ENCODE data around the gene ASTN2.

Gene ASTN2

DNA sequence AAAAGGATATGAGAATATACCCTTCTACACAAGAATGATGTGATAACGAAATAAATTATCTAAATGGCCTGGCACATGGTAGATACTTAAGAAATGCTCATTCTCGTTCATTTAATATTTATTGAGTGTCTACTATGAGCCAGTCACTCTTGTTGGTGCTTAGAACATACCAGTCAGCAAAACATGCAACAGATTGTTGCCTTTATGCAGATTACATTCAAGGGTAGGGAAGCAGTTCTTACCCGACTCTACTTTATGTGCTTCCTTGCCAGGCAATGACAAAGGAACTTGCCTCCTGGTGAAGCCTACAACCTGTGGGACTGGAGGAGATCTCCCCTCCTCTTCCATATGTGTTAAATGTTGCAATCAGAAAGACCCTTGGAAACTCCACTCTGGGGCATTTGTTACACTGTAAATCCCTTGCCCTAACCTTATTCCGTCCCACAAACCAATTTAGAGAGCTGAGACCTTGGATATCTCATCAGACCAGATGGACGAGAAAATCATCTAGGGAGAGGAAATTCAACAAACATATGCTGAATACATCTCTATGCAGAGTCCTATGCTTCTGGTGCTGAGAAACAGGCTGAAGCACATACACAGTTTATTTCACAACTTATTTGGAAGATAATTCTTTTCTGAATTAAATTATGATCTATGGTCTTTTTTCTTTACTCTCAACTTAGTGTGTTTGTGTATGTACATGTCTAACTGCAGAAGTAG, 855.9 kb downstream of the ASTN2 start:
- DNase-seq (ENCODE audit: low read depth): no peak

DNA sequence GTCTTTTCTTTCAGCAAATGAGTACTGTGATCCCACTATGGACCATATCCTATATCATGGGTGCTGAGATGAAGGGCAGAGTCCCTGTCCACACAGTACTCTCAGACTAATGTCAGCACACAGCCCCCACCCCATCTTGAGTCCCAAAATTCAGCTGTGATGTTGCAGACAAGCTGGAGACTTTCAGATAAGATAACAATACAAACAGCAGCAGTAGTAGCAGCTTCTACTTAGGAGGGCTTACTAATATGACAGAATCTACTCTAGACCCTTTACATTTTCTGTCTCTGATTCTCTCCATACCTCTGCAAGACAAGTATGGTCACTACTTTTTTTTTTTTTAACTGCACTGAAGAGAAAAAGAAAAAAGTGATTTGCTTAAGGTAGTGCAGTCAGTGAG, 856.8 kb downstream of the ASTN2 start:
- DNase-seq (ENCODE audit: low read depth): no peak

DNA sequence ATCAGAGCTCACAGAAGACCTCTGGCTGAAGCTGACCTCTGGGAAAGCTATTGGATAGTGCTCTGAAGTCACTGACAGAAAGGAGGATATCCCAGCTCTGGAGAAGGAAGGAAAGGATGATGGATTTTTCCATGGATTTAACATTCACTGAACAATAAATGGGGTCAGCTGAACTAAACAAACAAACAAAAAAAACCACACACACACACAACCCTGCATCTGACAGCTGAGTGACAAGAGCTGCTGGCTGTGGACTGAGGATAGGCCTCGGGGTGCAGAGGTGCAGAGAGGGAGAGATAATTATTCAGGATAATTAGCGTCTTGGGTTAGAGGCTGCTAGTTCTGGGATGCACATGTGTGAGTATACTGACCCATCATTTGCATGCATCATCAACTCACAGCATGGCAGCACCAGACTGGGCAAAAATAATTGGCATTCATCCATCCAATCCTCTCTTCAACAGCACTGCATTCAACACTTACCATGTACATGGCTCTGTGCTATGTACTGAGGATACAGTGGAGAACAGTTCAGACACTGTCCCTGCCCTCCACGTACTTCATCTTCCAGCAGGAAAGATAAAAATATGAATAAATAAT, 859.2 kb downstream of the ASTN2 start:
- DNase-seq (ENCODE audit: low read depth): no peak

DNA sequence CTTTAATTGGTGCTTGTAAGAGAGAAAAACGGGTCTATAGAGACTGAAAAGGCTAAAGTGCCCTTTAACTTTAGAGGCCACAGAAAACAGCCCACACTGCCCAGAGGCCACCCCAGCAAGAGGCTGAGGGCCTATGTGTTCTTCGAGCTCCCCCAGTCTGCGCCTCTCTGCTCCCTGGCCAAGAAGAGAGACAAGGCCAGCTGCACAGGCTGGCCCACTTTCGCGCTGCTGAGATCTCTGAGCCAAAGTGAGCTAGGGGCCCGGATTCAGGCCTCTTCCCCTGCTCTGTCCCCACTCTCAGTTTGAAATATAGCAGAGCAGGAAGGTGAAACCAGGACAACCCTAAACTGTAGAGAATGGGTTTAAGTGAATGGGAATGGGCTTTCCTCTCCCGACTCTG, 859.7 kb downstream of the ASTN2 start:
- DNase-seq (ENCODE audit: low read depth): no peak

DNA sequence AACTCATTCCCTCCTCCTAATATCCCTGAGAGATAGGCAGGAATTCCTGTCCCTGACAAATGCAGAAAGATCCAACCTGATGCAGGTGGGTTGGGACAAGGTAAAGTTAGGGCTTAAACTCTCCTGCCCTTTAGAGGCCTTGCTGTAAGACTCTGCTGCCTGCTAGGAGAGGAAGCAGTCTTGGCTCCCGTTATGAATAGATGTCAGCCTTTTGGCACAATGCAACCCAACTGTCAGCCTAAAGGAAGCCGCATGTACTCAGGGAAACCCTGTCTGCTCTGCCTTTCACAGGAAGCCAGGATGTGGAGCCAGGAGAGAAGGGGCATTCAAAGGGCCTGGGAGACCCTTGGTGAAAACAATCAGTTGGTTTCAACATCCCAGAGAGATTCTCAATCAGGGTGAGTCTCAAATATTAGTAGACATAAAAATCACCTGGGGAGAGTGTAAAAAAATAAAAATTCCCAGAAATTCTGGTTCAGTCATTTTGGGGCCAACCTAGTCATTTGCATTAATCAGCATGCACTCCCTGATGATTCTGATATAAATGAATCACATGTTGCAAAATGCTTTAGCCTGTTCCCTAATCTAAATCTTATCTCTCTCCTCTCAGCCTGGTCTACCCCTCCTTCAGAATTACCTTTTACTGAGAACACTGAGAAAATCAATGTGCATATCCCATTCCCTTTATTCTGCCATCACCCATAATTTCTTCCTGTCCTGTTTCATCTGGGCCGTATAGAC, 864.0 kb downstream of the ASTN2 start:
- no peak for DNase-seq (ENCODE audit: low read depth)

DNA sequence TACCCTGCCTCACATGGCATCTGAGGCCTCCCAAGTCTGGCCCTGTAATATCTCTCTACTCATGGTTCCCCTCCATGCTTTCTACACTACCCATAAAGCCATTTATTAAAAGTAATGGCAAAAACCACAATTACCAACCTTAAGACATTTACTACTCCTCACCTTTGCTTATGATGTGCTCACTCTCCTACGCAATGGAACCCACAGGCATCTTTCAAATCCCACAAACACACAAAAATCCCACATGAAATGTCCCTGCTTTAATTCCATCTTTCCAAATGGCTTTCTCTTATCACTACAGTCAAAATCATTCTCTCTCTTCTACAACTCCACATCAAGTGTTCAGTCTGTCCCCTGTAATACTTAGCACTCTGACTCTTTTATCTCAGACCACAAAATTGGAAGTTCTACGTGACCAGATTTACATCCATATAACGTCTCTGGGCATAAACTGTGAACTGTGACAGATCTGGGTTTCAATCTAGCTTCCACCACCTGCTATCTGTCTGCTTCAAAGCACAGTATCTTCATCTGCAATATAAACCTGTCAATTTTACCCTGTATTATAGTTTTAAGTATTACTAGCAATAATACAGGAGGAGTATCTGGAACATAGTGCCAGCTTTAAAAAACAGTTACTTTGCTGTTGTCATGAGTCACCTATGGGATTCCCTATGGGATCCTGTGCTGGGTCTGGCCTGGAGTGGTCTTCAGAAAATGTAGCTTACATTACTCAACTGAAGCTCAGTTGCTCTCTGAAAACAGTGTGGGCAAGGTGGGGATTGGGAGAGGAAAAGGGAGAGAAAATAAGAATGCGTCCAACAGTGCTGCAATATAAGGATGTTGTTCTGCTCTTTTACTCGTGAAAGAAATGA, 864.8 kb downstream of the ASTN2 start:
- DNase-seq (ENCODE audit: low read depth): no peak

DNA sequence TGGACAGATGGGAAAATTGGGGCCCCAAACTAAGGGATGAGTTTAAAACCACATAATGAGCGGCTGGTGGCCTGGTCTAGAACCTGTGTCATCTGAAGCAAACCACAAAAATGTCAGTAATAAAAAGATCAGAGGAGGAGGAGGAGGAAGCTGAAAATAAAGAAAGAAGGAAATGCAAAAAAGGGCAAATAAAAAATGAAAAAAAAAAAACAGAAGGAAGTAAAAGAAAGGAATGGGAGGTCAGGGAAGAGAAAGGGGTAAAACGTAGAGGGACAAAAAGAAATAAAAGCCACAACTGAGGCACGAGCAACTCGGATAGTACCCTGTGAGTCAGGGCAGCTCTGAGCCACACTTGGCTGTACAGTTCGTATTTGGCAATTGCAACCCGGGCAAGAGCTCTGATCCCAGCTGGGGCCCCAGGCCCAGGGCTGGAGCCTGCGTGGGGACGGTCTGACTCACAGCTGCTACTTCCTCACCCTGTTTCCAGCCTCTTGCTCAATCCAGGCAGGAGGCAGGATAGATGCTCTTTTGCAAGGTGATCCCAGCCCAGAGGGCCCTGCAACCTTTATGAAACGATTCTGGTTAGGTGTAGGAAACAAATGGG, 865.7 kb downstream of the ASTN2 start:
- no peak for DNase-seq (ENCODE audit: low read depth)

DNA sequence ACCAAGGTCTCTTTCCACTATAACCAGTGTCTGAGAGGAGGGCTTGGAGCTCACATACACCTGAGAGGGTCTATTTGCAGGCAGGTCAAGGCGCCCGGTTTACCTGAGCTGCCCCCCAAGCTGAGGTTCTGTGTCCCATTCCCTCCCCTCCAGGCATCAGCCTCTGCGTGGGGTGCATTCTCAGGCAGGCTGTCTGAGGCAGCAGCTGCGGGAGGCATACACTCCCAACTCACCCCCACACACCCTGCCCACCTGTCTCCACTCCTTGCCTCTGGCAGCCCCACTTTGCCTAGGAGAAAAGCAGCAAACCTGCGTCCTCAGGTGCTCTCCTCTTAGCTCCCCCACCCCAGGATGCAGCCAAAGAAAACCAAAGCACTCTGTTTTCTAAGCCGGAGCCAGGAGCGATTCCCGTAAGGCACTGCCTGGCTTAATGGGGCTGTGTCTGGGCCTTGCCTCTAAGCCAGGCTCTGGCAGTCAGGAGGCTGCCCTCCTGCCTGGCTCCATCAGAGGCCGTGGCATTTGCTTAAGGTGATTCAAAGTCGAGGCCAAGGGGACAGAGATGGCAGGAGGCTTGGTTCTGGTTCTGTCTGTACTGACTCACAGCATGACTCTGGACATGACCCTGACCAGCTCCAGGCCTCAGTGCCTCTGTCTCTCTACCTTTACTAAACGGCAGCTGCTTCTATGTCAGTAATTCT, 867.0 kb downstream of the ASTN2 start:
- no peak for DNase-seq (ENCODE audit: low read depth)

DNA sequence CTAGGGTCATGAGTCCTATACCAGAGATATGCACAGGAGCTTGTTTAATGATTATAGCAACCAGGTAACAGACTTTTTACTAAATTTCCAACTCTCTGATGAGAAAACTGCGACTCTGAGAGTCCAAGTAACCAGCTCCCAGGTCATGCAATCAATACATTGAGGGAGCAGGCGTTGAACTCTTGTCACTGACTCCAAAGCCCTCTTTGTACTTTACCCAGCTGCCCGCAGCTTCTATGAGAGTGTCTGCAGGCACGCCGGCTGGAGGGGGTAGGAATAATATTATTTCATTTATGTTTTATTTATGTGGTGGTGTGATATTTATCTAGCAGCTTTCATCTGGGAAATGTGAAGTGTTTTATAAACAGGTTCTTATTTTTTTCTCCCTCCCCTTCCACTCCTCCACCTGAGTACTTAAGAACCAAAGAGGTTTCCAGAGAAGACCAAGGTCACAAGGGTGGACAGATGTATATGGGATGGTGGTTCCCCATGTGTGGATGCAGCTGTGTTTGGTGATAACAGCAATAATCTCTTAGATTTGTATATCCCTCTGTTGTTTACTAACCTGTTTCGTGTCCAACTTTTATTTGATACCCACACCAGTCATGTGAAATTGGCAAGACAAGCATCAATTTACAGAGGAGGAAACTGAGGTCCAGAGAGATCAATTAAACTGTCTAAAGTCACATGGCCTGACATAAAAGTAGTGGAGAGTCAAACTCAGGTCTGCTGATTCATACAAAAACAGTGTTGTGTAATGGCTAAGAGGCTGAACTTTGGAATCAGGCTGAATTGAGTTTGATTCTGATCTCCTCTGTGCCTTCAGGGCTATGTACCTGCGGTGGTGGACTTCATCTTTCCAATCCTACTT, 867.9 kb downstream of the ASTN2 start:
- no peak for DNase-seq (ENCODE audit: low read depth)

DNA sequence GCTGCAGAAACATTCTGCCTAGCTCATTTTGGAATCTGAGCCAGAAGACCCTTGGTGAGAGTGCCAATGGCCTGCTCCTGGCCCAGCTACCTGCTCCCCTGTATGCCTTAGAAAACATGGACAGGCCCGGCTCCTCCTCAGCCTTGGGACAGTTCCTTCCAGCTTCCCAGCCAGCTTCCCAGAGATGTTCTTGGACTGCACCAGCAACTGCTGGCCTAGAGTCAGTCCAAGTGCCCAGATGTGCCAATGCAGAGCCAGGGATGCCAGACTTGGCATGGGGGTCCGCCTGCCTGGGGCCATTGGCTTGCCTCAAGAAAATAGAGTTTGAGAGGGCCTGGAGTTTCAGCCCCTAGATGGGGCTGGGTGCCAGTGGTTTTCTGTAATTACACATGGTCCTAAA, 870.0 kb downstream of the ASTN2 start:
- no peak for DNase-seq (ENCODE audit: low read depth)

DNA sequence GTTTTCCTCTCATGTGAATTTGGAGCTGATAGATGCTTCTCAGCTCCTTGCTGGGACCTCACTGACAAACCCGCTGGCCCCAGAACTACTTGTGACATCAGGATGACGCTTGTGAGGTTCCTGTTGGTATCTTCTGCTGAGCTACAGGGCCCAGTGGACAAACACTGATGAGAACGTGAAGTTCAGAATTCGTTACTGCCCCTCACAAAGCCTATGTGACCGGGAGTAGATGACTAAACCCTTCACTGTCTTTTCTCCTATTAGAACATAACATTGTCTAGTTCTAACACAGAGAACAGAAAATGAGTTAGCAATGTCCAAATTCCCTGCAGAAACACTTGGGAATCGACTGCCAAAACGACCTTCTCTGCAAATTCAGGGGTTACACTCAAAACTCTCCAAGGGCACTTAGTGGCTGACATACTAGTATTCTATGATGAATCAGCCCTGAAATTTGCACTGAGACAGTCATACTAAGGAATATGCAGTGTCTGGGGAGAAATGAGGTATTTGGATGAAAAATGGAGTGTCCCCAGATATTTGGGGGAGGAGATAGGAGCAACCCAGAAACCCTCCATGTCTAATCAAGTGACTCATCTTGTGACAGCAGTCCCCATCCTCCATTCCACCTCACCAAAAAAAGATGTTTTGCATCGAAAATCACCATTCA, 871.0 kb downstream of the ASTN2 start:
- no peak for DNase-seq (ENCODE audit: low read depth)

DNA sequence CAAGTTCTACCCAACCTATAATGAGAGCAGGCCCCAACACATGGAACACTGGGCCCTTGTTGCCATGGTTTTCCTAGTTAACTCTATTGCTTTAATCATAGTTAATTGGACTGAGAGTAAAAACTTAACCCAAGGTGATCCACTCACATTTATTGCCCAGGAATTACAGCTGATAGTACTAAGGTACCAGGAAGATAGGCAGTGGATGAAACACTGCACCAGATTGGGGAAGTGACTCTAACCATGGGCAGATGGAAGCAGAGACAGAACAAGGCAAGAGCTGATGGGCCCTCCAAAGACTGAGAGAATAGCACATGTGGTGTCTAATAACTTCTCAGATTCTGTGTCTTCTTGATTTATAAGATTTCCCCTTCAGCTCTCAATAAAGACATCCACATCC, 873.5 kb downstream of the ASTN2 start:
- no peak for DNase-seq (ENCODE audit: low read depth)

DNA sequence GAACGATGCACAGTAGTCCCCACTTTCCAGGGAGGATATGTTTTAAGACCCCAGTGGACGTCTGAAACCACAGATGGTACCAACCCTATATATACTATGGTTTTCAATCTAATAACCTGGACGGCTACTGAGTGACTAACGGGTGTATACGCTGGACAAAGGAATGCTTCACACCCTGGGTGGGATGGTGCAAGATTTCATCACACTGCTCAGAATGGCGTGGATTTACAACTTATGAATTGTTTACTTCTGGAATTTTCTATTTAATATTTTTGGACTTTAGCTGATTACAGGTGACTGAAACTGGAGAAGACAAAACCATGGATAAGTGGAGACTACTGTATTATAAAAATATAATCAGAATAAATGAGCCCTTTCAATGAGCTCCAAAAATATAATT, 875.3 kb downstream of the ASTN2 start:
- no peak for DNase-seq (ENCODE audit: low read depth)

DNA sequence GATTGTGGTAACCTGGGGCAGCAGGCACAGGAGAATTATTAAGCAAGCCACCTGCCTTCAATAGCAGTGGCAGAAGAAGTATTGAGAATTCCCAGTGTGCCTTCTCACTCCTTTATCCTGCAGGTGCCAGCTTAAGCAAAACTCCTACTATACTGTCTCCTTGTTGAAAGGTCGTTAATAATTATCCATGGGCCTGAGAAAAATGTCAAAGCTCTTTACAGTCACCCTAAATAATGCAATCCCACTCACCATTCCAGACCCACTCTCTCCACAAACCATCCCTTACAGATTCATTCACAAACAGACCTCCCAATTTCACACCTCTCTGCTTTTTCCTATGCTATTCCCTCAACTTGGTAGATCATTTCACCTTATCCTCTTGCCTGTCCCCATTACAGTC, 889.2 kb downstream of the ASTN2 start:
- DNase-seq (ENCODE audit: low read depth): no peak

DNA sequence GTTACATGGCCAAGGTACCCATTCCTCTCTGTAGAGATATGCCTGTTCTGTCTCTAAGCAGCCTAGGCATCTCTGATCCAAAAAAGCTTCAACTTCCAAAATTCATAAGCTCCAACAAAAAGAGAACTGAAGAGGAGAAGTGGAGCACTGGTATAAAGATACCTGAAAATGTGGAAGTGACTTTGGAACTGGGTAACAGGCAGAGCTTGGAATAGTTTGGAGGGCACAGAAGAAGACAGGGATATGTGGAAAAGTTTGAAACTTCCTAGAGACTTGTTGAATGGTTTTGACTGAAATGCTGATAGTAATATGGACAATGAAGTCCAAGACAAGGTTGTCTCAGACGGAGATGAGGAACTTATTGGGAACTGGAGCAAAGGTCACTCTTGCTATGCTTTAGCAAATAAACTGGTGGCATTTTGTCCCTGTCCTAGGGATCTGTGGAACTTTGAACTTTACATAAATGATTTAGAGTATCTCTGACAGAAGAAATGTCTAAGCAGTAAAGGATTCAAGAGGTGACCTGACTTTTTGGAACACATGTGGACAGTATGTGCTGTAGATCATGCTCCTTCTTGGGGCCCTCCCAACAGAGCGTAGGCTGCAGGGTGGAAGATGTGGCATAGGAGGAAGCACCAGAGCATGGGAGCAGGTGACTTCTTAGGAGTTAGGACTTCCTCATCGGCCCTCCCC, 889.9 kb downstream of the ASTN2 start:
- no peak for DNase-seq (ENCODE audit: low read depth)

DNA sequence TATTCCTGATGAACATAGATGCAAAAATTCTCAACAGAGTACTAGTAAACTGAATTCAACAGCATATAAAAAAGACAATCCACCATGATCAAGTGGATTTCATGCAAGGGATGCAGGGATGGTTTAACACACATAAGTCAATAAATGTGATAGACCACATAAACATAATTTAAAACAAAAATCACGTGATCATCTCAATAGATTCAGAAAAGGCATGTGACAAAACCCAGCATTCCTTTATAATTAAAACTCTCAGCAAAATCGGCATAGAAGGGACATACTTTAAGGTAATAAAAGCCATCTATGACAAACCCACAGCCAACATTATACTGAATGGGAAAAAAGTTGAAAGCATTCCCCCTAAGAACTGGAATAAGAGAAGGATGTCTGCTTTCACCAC, 894.6 kb downstream of the ASTN2 start:
- DNase-seq (ENCODE audit: low read depth): no peak

DNA sequence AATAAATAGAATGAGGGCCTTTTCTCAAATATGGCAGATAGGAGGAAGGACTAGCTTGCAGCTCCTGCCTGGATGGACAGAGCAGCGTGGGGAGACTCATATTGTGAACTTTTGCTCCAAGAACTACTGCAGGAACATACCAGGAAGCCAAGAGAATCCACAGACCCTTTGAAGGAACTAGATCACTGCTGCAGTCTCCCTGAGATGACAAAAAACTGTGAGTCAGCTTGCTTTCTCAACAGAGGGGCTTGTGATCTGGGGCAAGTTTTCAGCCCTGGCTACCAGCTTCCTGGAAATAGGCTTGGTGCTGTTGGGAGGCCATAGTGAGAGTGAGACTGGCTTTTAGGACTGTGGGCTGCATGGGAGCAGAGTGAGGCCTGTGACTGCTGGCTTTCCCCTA, 898.4 kb downstream of the ASTN2 start:
- DNase-seq (ENCODE audit: low read depth): no peak

DNA sequence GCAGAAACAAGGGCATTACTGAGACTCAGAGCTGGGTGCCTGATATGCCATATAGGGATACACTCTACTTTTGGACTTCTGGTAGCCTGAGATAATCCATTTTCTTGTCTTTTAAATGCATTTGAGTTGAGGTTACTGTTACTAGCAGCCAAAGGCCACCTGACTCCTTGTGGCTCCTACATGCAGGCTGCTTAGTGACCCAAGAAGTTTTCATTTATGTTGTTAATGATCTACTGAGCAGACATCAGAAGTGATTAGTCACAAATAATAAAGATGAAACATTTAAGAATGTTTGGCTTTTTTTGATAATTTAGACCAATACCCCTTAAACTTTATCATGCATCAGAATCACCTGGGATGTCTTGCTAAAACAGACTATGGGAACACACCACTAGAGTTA, 899.3 kb downstream of the ASTN2 start:
- no peak for DNase-seq (ENCODE audit: low read depth)

DNA sequence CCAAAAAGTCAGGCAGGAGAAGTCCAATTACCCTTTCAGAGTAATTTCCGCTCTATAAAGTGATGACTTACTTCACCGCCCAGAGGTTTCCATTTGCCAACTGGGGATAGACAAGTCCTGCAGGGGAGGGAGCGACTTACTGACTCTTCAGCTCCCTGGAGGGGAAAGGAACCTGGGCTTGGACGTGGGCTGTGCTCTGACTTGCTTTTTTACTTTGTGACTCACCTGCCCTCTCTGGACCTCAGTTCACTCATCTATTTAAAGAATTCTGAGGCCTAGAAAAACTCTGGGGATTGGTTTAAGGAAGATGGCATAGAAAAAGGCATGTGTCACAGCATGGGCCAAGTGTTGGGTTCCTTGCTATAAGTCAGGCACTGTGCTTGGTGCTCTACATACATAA, 908.2 kb downstream of the ASTN2 start:
- no peak for DNase-seq (ENCODE audit: low read depth)

All from stimulated activated CD4-positive, alpha-beta T cell treated with anti-CD3 and anti-CD28 coated beads, Interleukin-2, amount 100 ng/mL, for 4 hours (primary cell).